NCI-H2196 (cell line): Measurements from ENCODE around the gene ING5.
"Not testable (repeated sequence)": the region's sequence is repeated elsewhere in the genome, so short reads cannot be mapped to it uniquely, and the experiment has no call there.

Experiments
- DNase-seq: peaks from one replicate; lab custom pipeline; 2025; ENCODE audit not compliant: unreplicated experiment; lab: John Stamatoyannopoulos, UW

ING5 gene

DNA sequence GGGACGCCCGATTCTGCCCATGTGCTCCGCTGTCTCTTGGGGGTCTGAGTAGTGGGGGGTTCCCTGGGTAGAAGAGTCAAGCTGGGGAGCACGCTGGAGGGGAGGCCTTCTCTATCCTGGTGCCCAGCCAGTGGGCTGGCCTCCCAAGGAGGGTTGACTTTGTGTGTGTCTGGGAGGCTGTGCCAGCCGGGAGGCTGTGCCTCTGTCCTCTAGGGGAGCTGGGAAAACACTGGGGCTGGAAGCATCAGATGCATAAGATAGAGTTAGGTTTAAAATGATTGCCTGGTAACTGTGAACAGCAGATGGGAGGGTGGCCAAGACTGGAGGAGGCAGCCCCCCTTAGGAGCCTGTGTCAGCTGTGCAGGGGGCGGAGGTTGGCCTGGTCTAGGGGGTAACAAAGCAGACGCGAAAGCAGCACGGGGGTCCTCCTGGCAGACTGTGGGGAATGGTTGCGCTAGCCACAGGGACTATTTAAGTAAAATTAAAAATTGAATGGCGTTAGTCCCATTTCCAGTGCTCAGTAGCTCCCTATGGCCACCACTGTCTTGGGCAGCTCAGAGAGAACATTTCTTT lies 1.3 kb downstream of the ING5 start:
- DNase-seq = no peak

DNA sequence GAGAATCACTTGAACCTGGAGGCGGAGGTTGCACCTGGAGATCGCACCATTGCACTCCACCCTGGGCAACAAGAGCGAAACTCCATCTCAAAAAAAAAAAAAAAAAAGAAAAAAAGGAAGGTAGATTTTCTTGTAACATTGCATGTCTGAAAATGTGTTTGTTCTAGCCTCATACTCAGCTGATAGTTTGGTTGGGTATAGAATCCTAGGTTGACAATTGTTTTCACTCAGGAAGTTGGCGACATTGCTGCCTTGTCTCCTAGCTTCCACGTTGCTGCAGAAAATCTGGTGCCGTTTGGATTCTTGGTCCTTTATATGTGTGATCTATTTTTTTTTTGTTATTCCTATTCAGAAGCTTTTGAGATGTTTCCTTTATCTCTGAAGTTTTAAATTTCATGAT lies 4.7 kb downstream of the ING5 start:
- no peak for DNase-seq

DNA sequence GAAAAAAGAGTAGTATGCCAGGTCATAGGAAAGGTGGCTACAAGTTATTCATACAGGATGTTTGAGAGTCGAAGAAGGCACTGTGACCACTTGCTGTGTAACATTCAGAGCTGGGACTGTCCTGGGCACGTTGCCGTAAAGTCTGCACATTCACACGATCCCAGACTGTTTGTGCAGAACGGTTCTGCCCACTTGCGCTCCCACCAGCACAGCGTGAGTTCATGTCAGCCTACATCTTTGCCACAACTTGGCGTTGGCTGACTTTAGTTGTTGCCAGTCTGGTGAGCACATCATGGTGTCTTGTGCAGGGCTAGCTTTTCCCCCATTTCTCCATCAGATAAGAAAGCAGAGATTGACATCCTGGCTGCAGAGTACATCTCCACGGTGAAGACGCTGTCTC lies 7.0 kb downstream of the ING5 start:
- no peak for DNase-seq

DNA sequence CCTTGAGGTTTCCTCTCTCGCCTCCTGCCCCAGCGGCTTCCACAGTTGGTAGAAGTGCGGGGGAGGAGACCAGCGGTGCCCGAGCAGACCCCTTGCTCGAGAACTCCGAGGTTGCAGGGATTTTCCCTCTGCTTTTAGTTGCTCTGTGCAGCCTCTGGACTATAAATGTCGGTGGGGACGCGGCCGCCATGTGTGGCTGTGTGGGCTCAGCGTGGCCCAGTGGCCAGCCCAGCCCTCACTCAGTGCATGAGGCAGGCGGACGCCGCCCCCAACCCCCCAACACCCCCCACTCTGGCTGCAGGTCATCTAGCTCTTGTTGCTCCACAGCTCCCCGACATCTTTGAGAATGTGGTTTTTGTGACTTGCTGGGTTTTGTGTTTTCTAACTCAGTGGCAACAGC lies 17.3 kb downstream of the ING5 start:
- DNase-seq = no peak

DNA sequence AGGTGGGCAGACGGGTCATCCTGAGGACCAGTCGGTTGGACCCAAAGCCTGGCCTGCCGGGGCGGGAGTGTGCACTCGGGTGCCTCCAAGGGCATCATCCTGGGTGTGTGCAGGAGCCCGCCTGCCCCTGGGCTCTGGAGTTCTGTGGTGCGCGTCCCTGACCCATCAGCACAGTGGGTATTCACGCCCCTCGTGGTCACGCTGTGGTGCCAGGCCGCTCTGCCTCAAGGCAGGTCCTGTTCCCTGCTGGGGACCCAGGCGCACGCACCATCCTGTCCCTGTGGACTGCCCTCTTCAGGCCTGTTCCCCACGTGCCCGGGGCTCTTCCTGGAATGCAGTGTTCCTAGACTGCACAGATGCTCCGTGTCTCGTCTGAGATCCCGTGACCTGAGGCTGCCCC lies 18.3 kb downstream of the ING5 start:
- no peak for DNase-seq

DNA sequence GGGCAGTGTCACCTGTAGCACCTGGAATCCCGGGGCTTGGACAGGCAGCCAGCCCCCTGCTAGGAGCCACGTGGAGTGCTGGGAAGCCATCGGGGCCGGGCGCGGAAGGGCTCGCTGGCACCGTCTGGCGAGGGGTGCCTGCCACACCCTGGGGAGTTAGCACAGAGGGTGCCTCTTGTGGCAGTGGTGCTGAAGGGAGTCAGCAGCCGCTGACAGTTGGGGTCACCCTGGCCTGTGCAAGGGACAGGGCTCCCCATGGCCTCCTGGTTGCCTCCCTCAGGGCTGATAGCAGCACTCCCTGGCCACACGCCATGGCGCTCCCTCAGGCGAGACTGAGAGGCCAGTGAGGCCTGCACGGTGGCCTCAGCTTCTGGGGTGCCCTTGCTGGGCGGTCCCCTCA lies 18.7 kb downstream of the ING5 start:
- no peak for DNase-seq

DNA sequence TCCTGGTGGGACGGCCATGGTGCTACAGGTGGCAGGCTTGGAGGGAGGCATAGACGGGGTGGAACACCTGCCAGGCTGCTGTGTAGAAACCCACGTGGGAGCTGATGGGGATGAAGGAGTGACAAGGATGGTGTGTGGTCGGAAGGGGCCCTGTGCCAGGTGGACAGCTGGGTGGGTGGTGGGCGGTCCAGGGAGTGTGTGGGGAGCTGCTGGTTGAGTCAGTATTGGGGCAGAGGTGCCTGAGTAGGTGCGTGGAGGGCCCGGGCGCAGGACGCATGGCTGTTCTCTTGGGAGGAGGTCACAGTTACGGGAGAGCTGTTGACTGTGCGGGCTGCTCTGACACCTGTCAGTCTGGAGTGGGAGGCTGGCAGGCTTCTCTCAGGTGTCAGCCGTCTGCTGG lies 20.0 kb downstream of the ING5 start:
- no peak for DNase-seq

DNA sequence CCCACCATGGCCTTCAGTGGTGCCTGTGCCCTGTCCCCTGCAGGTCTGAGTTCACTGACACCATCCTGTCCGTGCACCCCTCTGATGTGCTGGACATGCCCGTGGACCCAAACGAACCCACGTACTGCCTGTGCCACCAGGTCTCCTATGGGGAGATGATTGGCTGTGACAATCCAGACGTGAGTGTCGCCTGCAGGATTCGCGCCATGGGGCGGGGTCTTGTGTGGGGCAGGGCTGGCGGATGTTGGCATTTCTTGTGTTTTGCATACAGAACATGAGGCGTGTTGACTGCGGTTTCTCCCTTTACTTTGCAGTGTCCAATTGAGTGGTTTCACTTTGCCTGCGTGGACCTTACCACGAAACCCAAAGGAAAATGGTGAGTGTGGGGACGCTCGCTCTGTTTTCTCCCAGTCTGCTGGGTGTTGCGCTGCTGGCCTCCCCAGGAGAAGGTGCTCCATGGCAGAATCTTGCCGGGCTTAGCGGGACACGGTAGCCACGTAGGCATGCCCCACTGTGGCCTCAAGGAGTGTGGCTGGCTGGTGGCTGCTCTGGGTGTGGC lies 21.1 kb downstream of the ING5 start:
- DNase-seq = no peak

DNA sequence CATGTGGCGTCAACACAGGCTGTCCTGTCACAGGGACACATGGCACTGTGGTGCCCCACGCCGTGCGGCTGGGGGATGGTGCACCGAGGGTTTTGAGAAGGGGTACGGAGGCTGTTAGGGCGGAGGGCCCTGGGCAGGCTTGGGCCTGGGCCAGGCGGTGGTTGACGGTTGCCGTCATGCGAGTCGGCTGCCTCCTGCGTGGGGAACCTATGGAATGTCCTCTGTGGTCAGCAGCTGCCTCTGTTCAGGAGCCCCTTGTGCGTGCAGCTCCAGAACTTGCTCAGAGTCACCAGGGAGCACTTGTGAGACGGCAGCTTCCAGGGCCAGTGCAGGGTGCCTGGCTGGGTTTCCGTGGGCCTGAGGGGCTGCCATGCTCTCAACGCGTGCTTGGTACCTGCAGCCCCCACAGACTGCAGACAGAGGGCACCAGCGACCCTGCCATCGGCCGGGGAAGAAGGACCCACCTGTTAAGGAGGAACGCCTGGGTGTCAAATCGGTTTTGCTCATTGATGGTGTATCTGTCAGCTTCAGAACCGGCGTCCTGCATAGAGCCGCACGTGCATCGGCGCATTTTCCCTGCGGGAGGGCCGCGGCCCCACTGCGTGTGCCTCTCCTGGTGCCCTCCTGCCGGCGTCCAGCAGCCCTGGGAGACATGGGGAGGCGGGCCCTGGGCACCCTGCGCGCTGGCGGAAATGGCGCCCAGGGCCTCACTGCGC lies 22.6 kb downstream of the ING5 start:
- no peak for DNase-seq

DNA sequence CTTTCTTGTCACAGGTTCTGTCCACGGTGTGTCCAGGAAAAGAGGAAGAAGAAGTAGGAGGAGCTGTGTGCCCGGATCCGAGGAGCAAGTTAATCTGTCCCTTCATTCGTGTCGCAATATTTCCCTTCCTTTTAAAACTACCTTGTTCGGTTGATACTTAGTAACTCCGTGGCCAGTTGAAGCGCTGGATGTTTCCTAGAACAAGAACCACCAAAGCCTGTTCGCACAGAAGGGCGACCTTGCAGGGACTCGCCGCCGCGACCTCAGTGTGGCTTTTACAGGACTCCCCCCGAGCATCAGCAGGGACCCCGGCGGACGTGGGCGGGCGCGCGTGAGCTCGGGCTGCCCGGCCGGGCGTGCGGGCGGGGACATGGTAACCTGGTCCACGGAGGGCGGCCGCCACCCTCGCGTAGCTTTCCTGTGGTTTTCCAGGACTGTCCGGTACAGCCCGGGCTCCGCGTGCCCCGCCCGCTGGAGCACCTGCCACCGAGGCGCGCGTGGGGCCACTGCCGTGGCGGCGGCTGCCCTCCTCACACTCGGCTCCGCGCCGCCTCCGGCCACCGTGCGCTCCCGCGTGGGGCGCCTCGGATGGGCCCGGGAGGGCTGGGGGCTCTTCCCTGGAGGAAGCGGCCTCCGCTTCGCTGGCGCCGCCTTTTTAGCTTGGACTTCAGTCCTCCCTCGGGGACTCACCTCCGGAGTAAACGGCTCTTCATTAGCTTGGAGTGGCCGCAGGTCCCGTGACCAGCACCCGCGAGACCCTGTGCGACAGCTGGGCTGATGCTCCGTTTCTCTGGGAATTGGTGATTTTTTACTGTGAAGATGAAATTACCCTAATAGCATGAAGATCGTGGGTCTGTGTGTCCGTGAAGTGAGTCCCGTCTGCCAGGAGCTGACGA lies 23.4 kb downstream of the ING5 start:
- DNase-seq = no peak

DNA sequence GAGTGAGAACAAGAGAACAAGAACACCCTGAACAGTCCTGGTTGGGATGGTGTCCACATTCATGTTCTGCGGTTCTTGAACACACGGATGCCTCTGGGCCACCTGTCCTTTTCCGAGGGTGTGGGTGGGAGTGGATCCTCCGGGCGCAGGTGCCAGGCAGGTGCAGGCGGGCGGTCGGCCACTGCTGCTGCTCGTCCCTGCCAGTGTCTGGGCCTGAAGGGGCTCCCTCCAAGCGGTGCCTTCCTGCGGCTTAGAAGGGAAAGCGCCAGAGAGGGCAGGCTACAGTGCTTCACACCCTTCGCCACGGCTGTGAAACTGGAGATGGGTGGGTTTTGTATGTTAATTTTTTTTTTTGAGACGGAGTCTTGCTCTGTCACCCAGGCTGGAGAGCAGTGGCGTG lies 24.6 kb downstream of the ING5 start:
- DNase-seq = no peak

DNA sequence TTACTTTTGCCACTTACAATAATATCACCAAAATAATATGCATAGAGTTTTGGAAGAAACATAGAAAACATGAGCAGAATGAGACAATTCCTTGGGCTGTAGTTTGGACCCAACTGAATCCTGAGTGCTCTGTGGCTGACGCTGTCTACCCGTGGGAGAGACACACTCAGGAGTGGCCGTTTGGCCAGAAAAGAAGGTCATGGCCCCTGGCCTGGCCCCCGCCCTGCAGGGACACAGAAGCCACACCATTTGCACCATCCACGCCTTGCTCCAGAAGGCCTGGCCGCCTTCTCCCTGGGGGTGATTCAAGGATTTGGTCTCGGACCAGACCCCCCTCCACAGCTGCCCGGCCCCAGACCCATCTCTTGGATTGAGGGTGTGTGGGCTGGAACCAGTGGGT lies 26.2 kb downstream of the ING5 start:
- no peak for DNase-seq

DNA sequence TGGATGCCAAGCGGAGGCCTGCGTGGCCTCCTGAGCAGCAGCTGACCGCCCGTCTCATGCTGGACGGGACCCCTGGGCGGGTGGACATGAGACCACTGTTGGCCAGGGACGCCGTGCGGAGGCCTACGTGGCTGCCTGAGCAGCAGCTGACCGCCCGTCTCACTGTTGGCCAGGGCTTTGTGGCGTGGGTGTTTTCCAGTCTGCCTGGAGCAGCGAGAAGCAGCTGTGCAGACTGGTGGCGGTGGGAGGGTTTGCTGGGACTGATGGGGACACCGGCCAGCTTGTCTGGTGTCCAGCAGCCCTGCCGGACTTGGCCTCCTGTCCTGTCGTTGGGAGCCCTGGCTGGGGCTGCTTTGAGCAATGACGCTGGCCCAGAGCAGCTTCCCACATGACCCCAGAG lies 26.8 kb downstream of the ING5 start:
- no peak for DNase-seq

DNA sequence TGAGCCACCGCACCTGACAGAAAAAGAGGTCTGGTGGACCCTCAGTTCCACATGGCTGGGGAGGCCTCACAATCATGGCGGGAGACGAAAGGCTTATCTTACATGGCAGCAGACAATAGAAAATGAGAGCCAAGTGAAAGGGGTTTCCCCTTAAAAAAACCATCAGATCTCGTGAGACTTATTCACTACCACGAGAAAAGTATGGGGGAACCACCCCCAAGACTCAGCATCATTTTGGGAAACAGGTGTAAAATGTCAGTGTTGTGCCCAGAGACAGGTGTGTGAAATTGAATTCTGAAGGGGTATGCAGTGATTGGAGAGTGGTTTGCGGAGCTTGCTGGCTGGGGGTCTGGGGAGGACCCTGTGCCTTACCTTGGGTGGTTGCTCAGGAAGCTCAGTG lies 28.0 kb downstream of the ING5 start:
- no peak for DNase-seq

DNA sequence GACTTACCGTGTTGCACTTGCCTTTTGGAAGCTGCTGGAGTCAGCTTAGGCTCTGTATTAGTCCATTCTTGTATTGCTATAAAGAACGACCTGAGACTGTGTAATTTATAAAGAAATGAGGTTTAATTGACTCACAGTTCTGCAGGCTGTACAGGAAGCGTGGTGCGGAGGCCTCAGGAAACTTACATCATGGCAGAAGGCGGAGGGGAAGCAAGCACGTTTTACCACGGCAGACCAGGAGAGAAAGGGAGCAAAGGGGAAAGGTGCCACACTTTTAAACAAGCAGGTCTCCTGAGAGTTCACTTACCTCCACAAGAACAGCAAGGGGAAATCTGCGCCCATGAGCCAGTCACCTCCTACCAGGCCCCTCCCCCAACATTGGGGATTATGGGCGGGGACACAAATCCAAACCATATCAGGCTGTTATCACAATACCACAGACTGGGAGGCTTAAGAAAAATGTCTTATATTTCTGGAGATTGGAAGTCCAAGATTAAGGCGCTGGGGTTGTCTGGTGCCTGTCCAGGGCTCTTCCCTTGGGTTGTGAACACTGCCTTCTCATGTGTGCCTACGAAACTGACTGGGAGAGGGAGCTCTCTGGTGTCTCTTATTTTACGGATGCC lies 28.9 kb downstream of the ING5 start:
- no peak for DNase-seq

DNA sequence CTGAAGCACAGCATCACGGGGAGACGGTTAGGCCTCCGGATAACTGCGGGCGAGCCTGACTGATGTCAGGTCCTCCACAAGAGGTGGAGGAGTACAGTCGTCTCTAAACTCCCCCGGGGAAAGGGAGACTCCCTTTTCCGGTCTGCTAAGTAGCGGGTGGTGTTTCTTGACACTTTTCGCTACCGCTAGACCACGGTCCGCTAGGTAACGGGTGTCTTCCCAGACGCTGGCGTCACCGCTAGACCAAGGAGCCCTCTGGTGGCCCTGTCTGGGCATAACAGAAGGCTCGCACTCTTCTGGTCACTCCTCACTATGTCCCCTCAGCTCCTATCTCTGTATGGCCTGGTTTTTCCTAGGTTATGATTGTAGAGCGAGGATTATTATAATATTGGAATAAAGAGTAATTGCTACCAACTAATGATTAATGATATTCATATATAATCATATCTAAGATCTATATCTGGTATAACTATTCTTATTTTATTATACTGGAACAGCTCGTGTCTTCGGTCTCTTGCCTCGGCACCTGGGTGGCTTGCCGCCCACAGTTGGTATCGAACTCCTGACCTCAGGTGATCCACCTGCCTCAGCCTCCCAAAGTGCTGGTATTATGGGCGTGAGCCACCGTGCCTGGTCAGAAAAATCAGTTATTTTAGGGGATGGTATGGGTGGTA lies 30.8 kb downstream of the ING5 start:
- DNase-seq = not testable (repeated sequence)

DNA sequence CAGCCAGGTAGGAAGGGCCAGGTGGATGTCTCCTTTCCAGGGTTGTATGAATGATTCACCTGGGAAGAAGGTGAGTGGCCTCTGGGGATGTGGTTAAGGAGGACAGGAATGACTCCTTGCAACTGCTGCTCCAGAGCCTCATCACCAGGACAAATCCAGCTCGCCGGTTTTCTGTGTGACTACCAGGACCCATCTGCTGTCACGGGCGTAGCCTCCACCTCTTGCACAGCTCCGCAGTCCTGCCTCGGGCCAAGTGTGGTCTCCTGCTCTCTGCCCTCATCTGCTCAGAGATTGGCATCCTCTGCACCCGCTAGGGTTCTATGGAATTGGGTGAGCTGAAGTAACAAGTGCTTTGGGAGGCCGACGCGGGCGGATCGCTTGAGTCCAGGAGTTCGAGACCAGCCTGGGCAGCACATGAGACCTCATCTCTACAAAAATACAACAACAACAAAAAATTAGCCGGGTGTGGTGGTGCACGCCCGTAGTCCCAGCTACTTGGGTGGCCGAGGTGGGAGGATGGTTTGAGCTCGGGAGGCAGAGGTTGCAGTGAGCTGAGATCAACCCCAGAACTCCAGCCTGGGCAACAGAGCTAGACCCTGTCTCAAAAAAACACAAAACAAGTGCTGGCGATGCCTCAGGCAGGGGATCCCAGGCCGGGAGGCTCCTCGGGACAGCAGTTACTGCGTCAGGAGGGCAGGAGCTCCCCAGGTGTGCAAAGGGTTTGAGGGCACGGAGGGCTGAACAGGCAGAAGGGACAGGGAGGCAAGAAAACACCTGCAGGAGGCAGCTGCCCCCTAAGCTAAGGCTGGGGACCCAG lies 31.8 kb downstream of the ING5 start:
- DNase-seq = no peak

DNA sequence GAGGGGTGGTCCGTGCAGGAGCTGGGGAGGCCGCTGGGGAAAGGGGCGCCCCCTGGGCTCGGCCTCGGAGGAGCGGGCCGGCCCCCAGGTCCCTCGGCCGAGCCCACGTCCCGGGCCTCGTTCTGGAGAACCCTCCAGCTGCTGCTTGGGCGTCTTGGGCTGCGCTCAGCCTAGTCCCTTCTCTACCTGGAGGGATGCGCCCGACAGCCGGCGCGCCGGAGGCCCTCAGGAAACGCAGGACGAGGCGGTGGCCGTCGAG lies 32.3 kb downstream of the ING5 start:
- no peak for DNase-seq

DNA sequence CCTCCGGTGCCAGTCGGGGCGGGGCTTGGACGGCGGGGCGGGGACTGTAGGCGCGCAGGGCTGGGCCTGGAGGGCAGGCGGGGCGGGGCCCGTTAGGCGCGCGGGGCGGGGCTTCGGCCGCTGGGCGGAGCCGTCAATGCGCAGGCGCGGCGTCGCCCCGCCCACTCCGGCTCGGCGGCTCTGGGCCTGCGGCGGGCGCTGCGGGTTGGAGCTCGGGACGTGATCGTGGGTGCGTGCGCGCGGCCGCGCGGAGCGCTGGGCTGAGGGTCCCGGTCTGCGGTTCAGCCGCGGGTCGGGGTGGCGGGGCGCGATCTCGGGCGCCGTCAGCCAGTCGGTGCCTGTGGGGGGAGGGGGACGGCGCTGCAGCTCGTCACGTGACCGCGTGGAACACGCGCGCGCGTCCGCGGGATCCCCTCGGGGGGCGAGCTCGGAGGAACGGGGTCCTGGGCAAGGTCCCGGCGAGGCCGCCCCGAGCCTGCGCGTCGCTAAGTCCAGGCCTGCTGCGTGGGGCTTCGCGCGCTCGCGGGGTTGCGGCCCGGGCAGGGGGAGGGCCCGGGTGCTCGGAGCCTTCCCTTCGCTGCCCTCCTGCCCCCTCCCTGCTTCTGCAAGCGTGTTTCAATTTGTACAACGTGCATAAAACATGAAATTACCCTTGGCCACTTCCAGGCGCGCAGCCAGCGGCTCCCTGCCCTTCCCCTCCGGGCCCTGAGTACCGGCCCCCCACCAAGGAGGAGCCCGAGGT lies 32.8 kb downstream of the ING5 start, which contains the start of gene D2HGDH:
D2HGDH (plus strand) TSS at position 164 of the 742 bp plus-strand sequence. CDS start 595 bp downstream, outside the sequence.
- peak; percentile 94 for DNase-seq
